IPS DF 6.9 (cell line): ENCODE results near the gene HOOK2.
"Not testable (repeated sequence)": the region's sequence is repeated elsewhere in the genome, so short reads cannot be mapped to it uniquely, and the experiment has no call there.

Source experiments
- DNase-seq: peaks from one replicate; pipeline ENCODE4 v3.0.0-alpha.2; 2013; ENCODE audit warnings: low read depth, low spot score
- H3K27ac ChIP-seq: one replicate; pipeline ENCODE4 v1.5.1; 2013; ENCODE audit warnings: low read length, control low read depth
- H3K27me3 ChIP-seq: 2 replicates; pipeline ENCODE4 v1.6.1; 2013; ENCODE audit warnings: mild to moderate bottlenecking, low read length; ENCODE audit not compliant: control insufficient read depth, insufficient read depth
- H3K36me3 ChIP-seq: 2 replicates; pipeline ENCODE4 v1.6.1; 2013; ENCODE audit warnings: low read length; ENCODE audit not compliant: control insufficient read depth, insufficient read depth
- H3K4me1 ChIP-seq: 2 replicates; pipeline ENCODE4 v1.6.1; 2013; ENCODE audit warnings: low read length; ENCODE audit not compliant: control insufficient read depth, insufficient read depth
- H3K4me3 ChIP-seq: 2 replicates; pipeline ENCODE4 v1.5.1; 2013; ENCODE audit warnings: mild to moderate bottlenecking, low read length
- H3K9me3 ChIP-seq: 2 replicates; pipeline ENCODE4 v1.6.1; 2013; ENCODE audit warnings: low read length, inconsistent platforms; ENCODE audit not compliant: control insufficient read depth, insufficient read depth
- WGBS: extraction: QIAGEN DNeasy Blood & Tissue Kit; methylation state at CpG from one replicate; pipeline ENCODE4 v1.1.7; 2013; ENCODE audit warnings: mixed read lengths, missing lambda C conversion rate; ENCODE audit not compliant: insufficient read length, insufficient coverage; 5-methylcytosine and 5-hydroxymethylcytosine counted together

The HOOK2 gene, protein sequence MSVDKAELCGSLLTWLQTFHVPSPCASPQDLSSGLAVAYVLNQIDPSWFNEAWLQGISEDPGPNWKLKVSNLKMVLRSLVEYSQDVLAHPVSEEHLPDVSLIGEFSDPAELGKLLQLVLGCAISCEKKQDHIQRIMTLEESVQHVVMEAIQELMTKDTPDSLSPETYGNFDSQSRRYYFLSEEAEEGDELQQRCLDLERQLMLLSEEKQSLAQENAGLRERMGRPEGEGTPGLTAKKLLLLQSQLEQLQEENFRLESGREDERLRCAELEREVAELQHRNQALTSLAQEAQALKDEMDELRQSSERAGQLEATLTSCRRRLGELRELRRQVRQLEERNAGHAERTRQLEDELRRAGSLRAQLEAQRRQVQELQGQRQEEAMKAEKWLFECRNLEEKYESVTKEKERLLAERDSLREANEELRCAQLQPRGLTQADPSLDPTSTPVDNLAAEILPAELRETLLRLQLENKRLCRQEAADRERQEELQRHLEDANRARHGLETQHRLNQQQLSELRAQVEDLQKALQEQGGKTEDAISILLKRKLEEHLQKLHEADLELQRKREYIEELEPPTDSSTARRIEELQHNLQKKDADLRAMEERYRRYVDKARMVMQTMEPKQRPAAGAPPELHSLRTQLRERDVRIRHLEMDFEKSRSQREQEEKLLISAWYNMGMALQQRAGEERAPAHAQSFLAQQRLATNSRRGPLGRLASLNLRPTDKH

DNA sequence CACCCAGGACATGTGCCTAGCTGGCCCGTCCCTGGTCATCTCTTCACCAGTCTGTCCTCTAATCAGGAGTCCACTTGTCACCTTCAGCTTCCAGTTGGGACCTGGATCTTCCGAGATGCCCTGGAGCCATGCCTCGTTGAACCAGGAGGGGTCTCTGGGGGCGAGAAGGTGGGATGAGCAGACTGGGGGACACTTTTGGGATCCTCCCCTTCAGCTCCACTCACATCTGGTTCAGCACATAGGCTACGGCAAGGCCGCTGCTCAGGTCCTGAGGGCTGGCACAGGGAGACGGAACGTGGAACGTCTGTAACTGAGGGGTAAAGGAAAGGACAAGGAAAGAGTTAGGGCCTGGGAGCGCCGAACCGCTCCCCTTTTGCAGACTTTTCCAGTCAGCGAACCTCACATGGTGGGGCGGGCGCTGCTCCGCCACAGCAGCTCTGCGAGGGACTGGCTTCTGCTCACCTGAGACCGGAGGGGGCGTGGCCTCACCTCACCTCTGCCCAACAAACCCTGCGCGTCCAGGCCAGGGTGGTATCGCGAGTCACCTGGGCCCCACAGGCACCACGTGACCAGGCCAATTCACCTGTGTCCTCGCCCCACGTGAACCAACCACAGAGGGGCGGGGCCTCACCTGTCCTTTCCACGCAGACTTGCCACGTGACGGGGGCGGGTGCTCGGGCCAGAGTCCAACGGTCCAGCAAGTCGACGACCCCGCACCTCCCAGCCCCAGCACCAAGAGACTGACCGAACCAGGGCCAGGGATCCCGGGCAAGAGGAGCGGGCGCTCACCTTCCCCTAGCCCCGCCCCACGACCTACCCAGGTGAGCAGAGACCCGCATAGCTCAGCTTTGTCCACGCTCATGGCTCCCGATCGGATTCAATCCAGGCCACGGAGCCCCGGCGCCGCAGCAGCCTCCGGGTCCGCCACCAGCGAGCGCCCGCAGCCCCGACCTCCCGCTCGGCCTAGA, at the start of gene HOOK2:
Gene HOOK2 (minus strand): TSS at position 965 of the 968 bp plus-strand sequence. CDS start 103 bp downstream, at position 862.
- peak within 1 kb of the TSS; percentile 43; the same call in 1 of the 2 replicates for H3K4me3 ChIP-seq
- WGBS: no CpG with 5 or more reads among the region's 58 CpGs
- no peak within 1 kb of the TSS for H3K27ac ChIP-seq
- H3K36me3 ChIP-seq: peaks cover 7% of the 10 kb centered on the region; the same call in 1 of the 2 replicates
- H3K27me3 ChIP-seq: no peaks in the 10 kb centered on the region
- no peak for DNase-seq
- H3K9me3 ChIP-seq: no peaks in the 10 kb centered on the region
- peaks cover 7% of the 10 kb centered on the region; the same call in 1 of the 2 replicates for H3K4me1 ChIP-seq

DNA sequence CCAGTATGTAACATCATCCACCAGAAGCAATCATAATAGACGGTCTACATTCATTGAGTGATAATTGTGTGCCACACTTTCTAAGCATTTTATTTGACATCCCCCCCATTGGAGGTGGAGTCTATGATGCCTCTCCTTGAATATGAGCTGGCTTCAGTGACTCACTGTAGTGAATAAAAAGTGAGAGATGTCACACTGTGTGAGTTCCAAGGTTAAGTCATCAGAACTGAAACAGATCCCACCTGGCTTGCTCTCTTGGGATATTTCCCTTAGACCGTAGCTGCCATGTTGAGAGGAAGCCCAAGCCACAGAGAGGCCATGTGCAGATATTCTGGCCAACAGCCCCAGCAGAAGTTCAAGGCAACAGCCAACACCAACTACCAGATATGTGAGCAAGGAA, 46.4 kb upstream of the HOOK2 start:
- Histone ChIP-seq H3K9me3 (no peaks in the 10 kb centered on the region), H3K36me3 (no peaks in the 10 kb centered on the region), H3K4me1 (no peaks in the 10 kb centered on the region), H3K4me3 (no peak overlapping the region), H3K27ac (no peak overlapping the region), H3K27me3 (no peaks in the 10 kb centered on the region)
- WGBS: no CpG with 5 or more reads among the region's 2 CpGs
- DNase-seq: no peak

DNA sequence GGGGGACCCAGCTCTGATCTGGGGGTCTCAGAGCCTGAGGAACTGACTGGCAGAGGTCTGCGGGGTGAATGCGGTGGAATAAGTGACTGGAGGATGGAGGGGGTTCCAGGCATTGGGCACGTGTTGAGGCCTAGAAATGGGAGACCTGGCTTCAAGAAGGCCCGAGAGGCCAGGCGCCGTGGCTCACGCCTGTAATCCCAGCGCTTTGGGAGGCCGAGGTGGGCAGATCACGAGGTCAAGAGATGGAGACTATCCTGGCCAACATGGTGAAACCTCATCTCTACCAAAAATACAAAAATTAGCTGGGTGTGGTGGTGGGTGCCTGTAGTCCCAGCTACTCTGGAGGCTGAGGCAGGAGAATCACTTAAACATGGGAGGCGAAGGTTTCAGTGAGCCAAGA, 42.5 kb upstream of the HOOK2 start:
- WGBS: no CpG with 5 or more reads among the region's 11 CpGs
- not testable (repeated sequence) for H3K27ac ChIP-seq, H3K27me3 ChIP-seq, DNase-seq, H3K4me3 ChIP-seq, H3K9me3 ChIP-seq, H3K4me1 ChIP-seq, H3K36me3 ChIP-seq

DNA sequence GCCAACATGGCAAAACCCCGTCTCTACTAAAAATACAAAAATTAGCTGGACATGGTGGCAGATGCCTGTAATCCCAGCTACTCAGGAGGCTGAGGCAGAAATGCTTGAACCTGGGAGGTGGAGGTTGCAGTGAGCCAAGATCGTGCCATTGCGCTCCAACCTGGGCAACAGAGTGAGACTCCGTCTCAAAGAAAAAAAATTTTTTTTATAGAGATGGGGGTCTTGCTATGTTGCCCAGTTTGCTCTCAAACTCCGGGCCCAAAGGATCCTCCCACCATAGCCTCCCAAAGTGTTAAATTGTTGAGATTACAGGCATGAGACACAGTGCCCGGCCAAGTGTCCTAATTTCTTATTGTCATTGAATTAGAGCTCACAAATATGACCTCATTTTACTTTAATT, 41.8 kb upstream of the HOOK2 start:
- H3K4me3 ChIP-seq, H3K9me3 ChIP-seq, H3K4me1 ChIP-seq, H3K27me3 ChIP-seq, DNase-seq, H3K27ac ChIP-seq, H3K36me3 ChIP-seq: not testable (repeated sequence)
- WGBS: no CpG with 5 or more reads among the region's 6 CpGs

DNA sequence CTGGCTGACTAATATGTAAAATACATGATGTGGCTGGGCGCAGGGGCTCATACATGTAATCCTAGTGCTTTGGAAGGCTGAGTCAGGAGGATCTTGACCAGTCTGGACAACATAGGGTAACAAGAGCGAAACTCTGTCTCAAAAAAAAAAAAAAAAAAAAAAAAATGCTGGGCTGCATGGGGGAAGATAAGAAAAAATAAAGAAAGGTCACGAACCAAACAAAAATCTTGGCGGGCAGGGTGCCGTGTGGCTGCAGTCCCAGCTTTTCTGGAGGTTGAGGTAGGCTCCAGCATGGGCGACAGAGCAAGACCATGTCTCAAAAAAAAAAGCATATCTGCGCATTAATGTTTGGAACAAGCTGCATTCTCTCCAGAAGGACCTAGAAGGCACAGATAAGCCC, 39.7 kb upstream of the HOOK2 start:
- H3K4me3 ChIP-seq: no peak overlapping the region

DNA sequence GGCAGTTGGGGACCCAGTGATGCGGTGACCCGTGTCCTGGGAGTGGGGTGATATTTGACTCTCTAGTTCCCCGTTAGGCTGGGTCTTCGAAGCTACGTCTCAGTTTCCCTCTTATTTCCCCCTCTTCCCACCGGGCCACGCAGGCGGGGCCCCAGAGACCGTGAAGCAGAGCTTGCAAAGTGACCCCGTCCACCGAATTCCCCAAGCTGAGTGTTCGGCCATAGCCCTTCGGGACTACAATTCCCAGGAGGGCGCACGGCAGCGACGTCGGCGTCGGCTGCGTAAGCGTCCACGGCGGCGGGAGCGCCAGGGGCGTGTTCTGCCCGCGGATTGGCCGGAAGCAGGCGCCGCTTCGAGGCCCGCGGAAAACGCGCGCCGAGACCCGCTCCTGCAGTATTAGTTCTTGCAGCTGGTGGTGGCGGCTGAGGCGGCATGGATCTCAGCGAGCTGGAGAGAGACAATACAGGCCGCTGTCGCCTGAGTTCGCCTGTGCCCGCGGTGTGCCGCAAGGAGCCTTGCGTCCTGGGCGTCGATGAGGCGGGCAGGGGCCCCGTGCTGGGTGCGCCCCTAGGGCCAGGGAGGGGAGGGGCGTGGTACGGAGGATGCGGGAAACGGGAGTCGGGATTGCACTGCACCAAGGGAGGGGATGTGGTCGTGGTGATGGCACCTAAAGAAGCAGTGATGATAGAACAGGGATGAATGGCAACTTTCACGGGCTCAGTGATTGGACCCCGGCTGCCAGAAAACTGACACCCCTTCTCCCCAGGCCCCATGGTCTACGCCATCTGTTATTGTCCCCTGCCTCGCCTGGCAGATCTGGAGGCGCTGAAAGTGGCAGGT, 31.1 kb upstream of the HOOK2 start, which contains the start of gene RNASEH2A:
Gene RNASEH2A (plus strand): TSS at position 343 of the 840 bp plus-strand sequence. CDS start 90 bp downstream, at position 433.
- peaks cover 9% of the 10 kb centered on the region; the same call in 1 of the 2 replicates for H3K36me3 ChIP-seq
- H3K27me3 ChIP-seq: no peaks in the 10 kb centered on the region
- no peaks in the 10 kb centered on the region for H3K9me3 ChIP-seq
- no CpG with 5 or more reads among the region's 66 CpGs for WGBS
- H3K4me1 ChIP-seq: peaks cover 3% of the 10 kb centered on the region; the same call in 1 of the 2 replicates
- DNase-seq: peak; percentile 80
- H3K27ac ChIP-seq: no peak within 1 kb of the TSS
- H3K4me3 ChIP-seq: peak within 1 kb of the TSS; percentile 59

More for the DNA sequence above, 39.7 kb upstream of the HOOK2 start:
- H3K27me3 ChIP-seq: no peaks in the 10 kb centered on the region
- WGBS: no CpG with 5 or more reads among the region's 7 CpGs
- no peak for DNase-seq
- no peaks in the 10 kb centered on the region for H3K4me1 ChIP-seq
- H3K9me3 ChIP-seq: no peaks in the 10 kb centered on the region
- H3K27ac ChIP-seq: no peak overlapping the region
- H3K36me3 ChIP-seq: peaks cover 10% of the 10 kb centered on the region; the same call in 1 of the 2 replicates

DNA sequence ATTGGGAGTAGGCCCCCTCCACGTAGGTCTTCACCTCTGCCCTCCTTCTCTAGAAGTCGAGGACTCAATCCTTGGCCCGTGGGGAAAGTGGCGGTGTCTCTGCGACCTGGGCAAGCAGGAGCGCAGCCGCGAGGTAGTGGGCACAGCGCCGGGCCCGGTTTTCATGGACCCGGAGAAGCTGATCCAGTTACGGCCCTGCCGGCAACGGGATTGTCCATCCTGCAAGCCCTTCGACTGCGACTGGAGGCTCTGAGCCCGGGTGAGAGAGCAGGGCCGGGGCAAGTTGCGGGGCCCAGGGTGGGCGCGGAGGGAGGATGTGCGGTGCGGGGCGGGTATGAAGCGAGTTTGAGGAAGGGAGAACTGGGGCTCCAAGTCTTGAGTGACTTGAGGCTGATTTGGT, 28.7 kb upstream of the HOOK2 start:
- H3K4me3 ChIP-seq: no peak overlapping the region
- WGBS: 100% methylated on average over 6 of the region's 26 CpGs

DNA sequence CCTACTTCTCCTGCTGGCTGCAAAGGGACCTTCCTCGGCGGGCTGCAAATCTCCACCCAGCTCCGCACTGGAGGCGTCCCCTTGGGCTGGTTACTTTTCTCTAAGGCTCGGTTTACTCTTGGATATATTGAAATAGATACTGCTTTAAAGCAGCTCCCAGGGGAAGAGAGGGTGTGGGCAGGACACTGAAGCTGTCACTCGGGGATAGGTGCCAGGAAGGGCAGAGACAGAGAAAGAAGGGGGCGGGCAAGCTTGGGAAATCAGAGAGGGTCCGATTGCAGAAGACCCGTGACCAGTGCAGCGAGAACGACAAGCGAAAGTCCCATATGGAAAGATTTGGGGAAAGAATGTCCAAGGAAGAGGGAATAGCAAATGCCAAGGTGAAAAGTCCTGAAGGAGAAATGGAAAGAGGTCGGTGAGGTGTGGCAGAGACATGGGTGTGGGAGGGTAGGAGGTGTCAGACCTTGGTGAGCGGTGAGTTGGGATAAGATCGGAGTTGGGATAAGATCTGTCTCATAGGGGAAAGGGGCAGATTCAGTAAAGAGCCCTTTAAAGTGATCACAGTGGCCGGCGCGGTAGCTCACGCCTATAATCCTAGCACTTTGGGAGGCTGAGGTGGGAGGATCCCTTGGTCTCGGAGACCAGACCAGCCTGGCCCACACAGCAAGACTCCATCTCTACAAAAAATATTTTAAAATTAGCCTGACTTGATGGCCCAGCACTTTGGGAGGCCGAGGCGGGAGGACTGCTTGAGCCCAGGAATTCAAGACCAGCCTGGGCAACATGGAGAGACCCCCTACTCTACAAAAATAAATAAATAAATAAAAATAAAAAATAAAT, 27.1 kb upstream of the HOOK2 start:
- H3K4me3 ChIP-seq: peak overlapping the region; percentile 83; the same call in 1 of the 2 replicates
- H3K9me3 ChIP-seq: no peaks in the 10 kb centered on the region
- WGBS: 100% methylated on average over 2 of the region's 22 CpGs
- no peak for DNase-seq
- no peak overlapping the region for H3K27ac ChIP-seq
- peaks cover 6% of the 10 kb centered on the region; the same call in 1 of the 2 replicates for H3K36me3 ChIP-seq
- H3K4me1 ChIP-seq: peaks cover 5% of the 10 kb centered on the region
- no peaks in the 10 kb centered on the region for H3K27me3 ChIP-seq

More for the DNA sequence above, 28.7 kb upstream of the HOOK2 start:
- H3K9me3 ChIP-seq: no peaks in the 10 kb centered on the region
- H3K4me1 ChIP-seq: peaks cover 5% of the 10 kb centered on the region
- H3K27me3 ChIP-seq: no peaks in the 10 kb centered on the region
- H3K27ac ChIP-seq: no peak overlapping the region
- no peak for DNase-seq
- peaks cover 8% of the 10 kb centered on the region; the same call in 1 of the 2 replicates for H3K36me3 ChIP-seq
